Liver (tissue), 3 donors: ENCODE results near the gene SPACA5.

Experiments used
- EGR1 ChIP-seq, 2 donors: IDR thresholded peaks; 2 replicates each; pipeline ENCODE4 v1.6.1; 2016 to 2018; ENCODE audit warnings: antibody characterized with exemption in 2 of 2, low read depth in 2 of 2
- GABPA ChIP-seq, 2 donors: IDR thresholded peaks in 1 of 2; conservative IDR thresholded peaks in 1 of 2; 2 replicates each; pipeline ENCODE4 v1.6.1; 2016; ENCODE audit warnings: antibody characterized with exemption in 2 of 2, mild to moderate bottlenecking in 1 of 2, moderate library complexity in 1 of 2
- HNF4G ChIP-seq: IDR thresholded peaks from 2 replicates; pipeline ENCODE4 v1.6.1; 2016; ENCODE audit warnings: antibody characterized with exemption
- JUND ChIP-seq, 2 donors: IDR thresholded peaks; 2 replicates each; pipeline ENCODE4 v1.6.1; 2016; ENCODE audit warnings: antibody characterized with exemption in 2 of 2
- RAD21 ChIP-seq, 2 donors: IDR thresholded peaks; 2 replicates each; pipeline ENCODE4 v1.6.1; 2016; ENCODE audit warnings: antibody characterized with exemption in 2 of 2, mild to moderate bottlenecking in 2 of 2
- YY1 ChIP-seq: IDR thresholded peaks from 2 replicates; pipeline ENCODE4 v1.6.1; 2016; ENCODE audit warnings: antibody characterized with exemption, mild to moderate bottlenecking
- TF ChIP-seq, protein P1 (sequence below): fragments of 150-350 bp; IDR thresholded peaks from 2 replicates; pipeline ENCODE4 v1.5.1; 2017; ENCODE audit warnings: improper control_type of control experiment, low read depth, low read length; ENCODE audit not compliant: missing input control
- TF ChIP-seq, protein P2 (sequence below): IDR thresholded peaks from 2 replicates; pipeline ENCODE4 v1.6.1; 2016; ENCODE audit warnings: antibody characterized with exemption
- TF ChIP-seq, protein P3 (sequence below): IDR thresholded peaks from 2 replicates; pipeline ENCODE4 v1.6.1; 2016; ENCODE audit warnings: antibody characterized with exemption, mild to moderate bottlenecking
- donor health status: healthy.
- donor health status: healthy.

DNA sequence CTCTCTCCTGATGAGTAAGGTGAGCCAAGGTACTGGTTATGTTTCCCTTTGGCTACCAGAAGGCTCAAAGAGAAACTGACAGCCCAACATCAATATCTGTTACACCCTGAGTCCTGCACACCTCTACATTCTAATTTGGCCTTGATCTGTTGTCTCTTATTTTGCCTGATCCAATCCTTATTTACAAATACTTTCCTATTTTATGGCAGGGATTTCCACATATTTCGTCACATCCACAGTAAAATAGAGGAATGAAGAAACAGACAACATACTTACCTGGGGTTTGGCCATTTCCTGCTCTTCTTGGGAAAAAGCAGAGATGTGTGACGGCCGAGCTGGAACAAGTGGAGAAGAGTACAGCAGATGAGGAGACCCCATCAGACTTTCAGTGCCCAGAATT lies 4.5 kb upstream of the SPACA5 start:
- TF ChIP-seq, protein P1, sequence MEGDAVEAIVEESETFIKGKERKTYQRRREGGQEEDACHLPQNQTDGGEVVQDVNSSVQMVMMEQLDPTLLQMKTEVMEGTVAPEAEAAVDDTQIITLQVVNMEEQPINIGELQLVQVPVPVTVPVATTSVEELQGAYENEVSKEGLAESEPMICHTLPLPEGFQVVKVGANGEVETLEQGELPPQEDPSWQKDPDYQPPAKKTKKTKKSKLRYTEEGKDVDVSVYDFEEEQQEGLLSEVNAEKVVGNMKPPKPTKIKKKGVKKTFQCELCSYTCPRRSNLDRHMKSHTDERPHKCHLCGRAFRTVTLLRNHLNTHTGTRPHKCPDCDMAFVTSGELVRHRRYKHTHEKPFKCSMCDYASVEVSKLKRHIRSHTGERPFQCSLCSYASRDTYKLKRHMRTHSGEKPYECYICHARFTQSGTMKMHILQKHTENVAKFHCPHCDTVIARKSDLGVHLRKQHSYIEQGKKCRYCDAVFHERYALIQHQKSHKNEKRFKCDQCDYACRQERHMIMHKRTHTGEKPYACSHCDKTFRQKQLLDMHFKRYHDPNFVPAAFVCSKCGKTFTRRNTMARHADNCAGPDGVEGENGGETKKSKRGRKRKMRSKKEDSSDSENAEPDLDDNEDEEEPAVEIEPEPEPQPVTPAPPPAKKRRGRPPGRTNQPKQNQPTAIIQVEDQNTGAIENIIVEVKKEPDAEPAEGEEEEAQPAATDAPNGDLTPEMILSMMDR: no peak
- no peak for TF ChIP-seq JUND (IDR thresholded peaks at IDR 0.05)
- TF ChIP-seq, protein P2, sequence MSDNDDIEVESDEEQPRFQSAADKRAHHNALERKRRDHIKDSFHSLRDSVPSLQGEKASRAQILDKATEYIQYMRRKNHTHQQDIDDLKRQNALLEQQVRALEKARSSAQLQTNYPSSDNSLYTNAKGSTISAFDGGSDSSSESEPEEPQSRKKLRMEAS: no peak
- no peak for TF ChIP-seq YY1
- no peak for TF ChIP-seq EGR1 (IDR thresholded peaks at IDR 0.05; ENCODE audit: low read depth in 2 of 2)
- TF ChIP-seq, protein P3, sequence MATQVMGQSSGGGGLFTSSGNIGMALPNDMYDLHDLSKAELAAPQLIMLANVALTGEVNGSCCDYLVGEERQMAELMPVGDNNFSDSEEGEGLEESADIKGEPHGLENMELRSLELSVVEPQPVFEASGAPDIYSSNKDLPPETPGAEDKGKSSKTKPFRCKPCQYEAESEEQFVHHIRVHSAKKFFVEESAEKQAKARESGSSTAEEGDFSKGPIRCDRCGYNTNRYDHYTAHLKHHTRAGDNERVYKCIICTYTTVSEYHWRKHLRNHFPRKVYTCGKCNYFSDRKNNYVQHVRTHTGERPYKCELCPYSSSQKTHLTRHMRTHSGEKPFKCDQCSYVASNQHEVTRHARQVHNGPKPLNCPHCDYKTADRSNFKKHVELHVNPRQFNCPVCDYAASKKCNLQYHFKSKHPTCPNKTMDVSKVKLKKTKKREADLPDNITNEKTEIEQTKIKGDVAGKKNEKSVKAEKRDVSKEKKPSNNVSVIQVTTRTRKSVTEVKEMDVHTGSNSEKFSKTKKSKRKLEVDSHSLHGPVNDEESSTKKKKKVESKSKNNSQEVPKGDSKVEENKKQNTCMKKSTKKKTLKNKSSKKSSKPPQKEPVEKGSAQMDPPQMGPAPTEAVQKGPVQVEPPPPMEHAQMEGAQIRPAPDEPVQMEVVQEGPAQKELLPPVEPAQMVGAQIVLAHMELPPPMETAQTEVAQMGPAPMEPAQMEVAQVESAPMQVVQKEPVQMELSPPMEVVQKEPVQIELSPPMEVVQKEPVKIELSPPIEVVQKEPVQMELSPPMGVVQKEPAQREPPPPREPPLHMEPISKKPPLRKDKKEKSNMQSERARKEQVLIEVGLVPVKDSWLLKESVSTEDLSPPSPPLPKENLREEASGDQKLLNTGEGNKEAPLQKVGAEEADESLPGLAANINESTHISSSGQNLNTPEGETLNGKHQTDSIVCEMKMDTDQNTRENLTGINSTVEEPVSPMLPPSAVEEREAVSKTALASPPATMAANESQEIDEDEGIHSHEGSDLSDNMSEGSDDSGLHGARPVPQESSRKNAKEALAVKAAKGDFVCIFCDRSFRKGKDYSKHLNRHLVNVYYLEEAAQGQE: no peak
- no peak for TF ChIP-seq RAD21 (IDR thresholded peaks at IDR 0.05)
- TF ChIP-seq GABPA (IDR thresholded peaks at IDR 0.05 in 1 of 2, conservative IDR thresholded peaks at IDR 0.05 in 1 of 2): no peak
- TF ChIP-seq HNF4G: no peak
